ENCODE measurements around the gene NCKAP5. TPM values are rescaled to one million over a fixed set of nuclear protein-coding genes. Genes with fewer than 3 reads are reported as not detected.

NCKAP5 gene
- total and polyA plus RNA-seq, 2 donors (not counting 1 experiment from before 2014, with no cell fraction given): not detected

DNA sequence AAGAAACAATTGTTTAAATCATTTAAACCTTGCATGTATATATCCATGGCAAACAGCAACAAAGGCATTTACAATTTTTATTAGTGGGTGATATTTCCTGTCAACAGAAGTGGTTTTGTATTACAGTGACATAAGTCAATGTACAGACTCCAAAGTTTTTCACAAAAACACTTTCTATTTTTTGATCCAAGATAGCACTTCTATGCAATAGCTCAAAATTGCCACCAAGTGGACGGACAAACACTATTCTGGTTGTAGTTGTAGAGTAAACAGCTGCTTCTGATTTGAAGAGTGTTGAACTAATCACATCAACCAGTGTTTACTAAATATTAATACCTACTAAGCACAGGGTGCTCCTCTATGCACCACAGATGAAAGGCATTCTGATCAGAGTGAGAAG lies 421.4 kb downstream of the NCKAP5 start:
- Histone ChIP-seq H4K20me1 (ENCODE audit: control insufficient read depth, insufficient read depth, low read length, poor library complexity, severe bottlenecking) (no peaks in the 10 kb centered on the region), H3K36me3 (replicated peaks in 1 of 2; ENCODE audit: control extremely low read depth in 1 of 2, control insufficient read depth in 1 of 2, extremely low read depth in 1 of 2, insufficient read depth in 2 of 2, low read length in 1 of 2) (no peaks in the 10 kb centered on the region), H3K27ac (ENCODE audit: low read length in 2 of 2) (no peak overlapping the region), H3K4me2 (replicated peaks; ENCODE audit: low read depth, low read length, poor library complexity, severe bottlenecking) (no peak overlapping the region), H3K9me3 (ENCODE audit: control extremely low read depth in 1 of 3, control insufficient read depth in 2 of 3, insufficient read depth in 1 of 3, low read length in 2 of 3) (no peaks in the 10 kb centered on the region), H2AFZ (ENCODE audit: insufficient read depth, low read depth, low read length, poor library complexity, severe bottlenecking) (no peak overlapping the region), H3K9ac (ENCODE audit: low read length) (no peak overlapping the region), H3K4me3 (ENCODE audit: control extremely low read depth in 1 of 5, extremely low read depth in 1 of 5, insufficient read depth in 1 of 5, low read depth in 2 of 5, low read length in 4 of 5) (no peak overlapping the region), H3K27me3 (replicated peaks in 1 of 4; ENCODE audit: control extremely low read depth in 1 of 4, control insufficient read depth in 3 of 4, insufficient read depth in 4 of 4, low read length in 3 of 4) (no peaks in the 10 kb centered on the region), H3K4me1 (ENCODE audit: control insufficient read depth in 2 of 2, insufficient read depth in 2 of 2, low read length in 2 of 2) (no peaks in the 10 kb centered on the region), H3K79me2 (ENCODE audit: control insufficient read depth, insufficient read depth, low read length) (no peaks in the 10 kb centered on the region)
- H3K4me1 Mint-ChIP-seq: no peaks in the 10 kb centered on the region
- intact Hi-C loops (cut with micrococcal nuclease): no loop called here
- no peak overlapping the region for H3K27ac Mint-ChIP-seq
- H3K9me3 Mint-ChIP-seq (ENCODE audit: insufficient read depth): no peaks in the 10 kb centered on the region
- ATAC-seq (ENCODE audit: low read depth) (no peak), DNase-seq (no peak)
- TF ChIP-seq EZH2 (IDR thresholded peaks at IDR 0.05; ENCODE audit: borderline replicate concordance, insufficient read depth, low read depth, low read length, poor library complexity, severe bottlenecking): no peak
- TF ChIP-seq, protein P1, sequence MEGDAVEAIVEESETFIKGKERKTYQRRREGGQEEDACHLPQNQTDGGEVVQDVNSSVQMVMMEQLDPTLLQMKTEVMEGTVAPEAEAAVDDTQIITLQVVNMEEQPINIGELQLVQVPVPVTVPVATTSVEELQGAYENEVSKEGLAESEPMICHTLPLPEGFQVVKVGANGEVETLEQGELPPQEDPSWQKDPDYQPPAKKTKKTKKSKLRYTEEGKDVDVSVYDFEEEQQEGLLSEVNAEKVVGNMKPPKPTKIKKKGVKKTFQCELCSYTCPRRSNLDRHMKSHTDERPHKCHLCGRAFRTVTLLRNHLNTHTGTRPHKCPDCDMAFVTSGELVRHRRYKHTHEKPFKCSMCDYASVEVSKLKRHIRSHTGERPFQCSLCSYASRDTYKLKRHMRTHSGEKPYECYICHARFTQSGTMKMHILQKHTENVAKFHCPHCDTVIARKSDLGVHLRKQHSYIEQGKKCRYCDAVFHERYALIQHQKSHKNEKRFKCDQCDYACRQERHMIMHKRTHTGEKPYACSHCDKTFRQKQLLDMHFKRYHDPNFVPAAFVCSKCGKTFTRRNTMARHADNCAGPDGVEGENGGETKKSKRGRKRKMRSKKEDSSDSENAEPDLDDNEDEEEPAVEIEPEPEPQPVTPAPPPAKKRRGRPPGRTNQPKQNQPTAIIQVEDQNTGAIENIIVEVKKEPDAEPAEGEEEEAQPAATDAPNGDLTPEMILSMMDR (IDR thresholded peaks at IDR 0.05): no peak
- POLR2A ChIA-PET: no interaction called here
- CTCF ChIA-PET: no interaction called here
- H3K4me3 Mint-ChIP-seq: no peak overlapping the region
- no peaks in the 10 kb centered on the region for H3K27me3 Mint-ChIP-seq
- WGBS (ENCODE audit: insufficient coverage): no CpG with 5 or more reads among the region's 1 CpG

GRCh38 chr2:133143645-133144044 lies 424.6 kb downstream of the NCKAP5 start:
- intact Hi-C loops (cut with micrococcal nuclease): no loop called here
- TF ChIP-seq, protein P1 (IDR thresholded peaks at IDR 0.05): no peak
- no peak for TF ChIP-seq EZH2 (IDR thresholded peaks at IDR 0.05; ENCODE audit: borderline replicate concordance, insufficient read depth, low read depth, low read length, poor library complexity, severe bottlenecking)
- no peak overlapping the region for H2AFZ ChIP-seq (ENCODE audit: insufficient read depth, low read depth, low read length, poor library complexity, severe bottlenecking)
- ChIA-PET POLR2A (no interaction called here), CTCF (no interaction called here)
- no peak overlapping the region for H3K9ac ChIP-seq (ENCODE audit: low read length)
- no CpG with 5 or more reads among the region's 1 CpG for WGBS (ENCODE audit: insufficient coverage)
- H3K4me1 Mint-ChIP-seq: no peaks in the 10 kb centered on the region
- no peaks in the 10 kb centered on the region for H3K27me3 ChIP-seq (replicated peaks in 1 of 4; ENCODE audit: control extremely low read depth in 1 of 4, control insufficient read depth in 3 of 4, insufficient read depth in 4 of 4, low read length in 3 of 4)
- H3K4me3 ChIP-seq (ENCODE audit: control extremely low read depth in 1 of 5, extremely low read depth in 1 of 5, insufficient read depth in 1 of 5, low read depth in 2 of 5, low read length in 4 of 5): no peak overlapping the region
- H3K27ac ChIP-seq (ENCODE audit: low read length in 2 of 2): no peak overlapping the region
- ATAC-seq (ENCODE audit: low read depth): no peak
- H3K27ac Mint-ChIP-seq: no peak overlapping the region
- no peaks in the 10 kb centered on the region for H3K4me1 ChIP-seq (ENCODE audit: control insufficient read depth in 2 of 2, insufficient read depth in 2 of 2, low read length in 2 of 2)
- H3K9me3 Mint-ChIP-seq (ENCODE audit: insufficient read depth): no peaks in the 10 kb centered on the region
- DNase-seq: no peak
- H3K79me2 ChIP-seq (ENCODE audit: control insufficient read depth, insufficient read depth, low read length): no peaks in the 10 kb centered on the region
- H3K36me3 ChIP-seq (replicated peaks in 1 of 2; ENCODE audit: control extremely low read depth in 1 of 2, control insufficient read depth in 1 of 2, extremely low read depth in 1 of 2, insufficient read depth in 2 of 2, low read length in 1 of 2): no peaks in the 10 kb centered on the region
- no peak overlapping the region for H3K4me3 Mint-ChIP-seq
- H4K20me1 ChIP-seq (ENCODE audit: control insufficient read depth, insufficient read depth, low read length, poor library complexity, severe bottlenecking): no peaks in the 10 kb centered on the region
- no peak overlapping the region for H3K4me2 ChIP-seq (replicated peaks; ENCODE audit: low read depth, low read length, poor library complexity, severe bottlenecking)
- H3K27me3 Mint-ChIP-seq: no peaks in the 10 kb centered on the region
- peaks cover 0 to 2% (median 0%) of the 10 kb centered on the region in 3 donors for H3K9me3 ChIP-seq (ENCODE audit: control extremely low read depth in 1 of 3, control insufficient read depth in 2 of 3, insufficient read depth in 1 of 3, low read length in 2 of 3)
